Parathyroid adenoma (tissue), 2 donors: ENCODE measurements around the gene HLA-DPB1.

ENCODE experiments used
- H2AFZ ChIP-seq: fragments of 300-600 bp; sonication (generic); one replicate; pipeline ENCODE4 v1.7.0; 2017; ENCODE audit warnings: antibody characterized with exemption, mild to moderate bottlenecking
- H3K27ac ChIP-seq: fragments of 300-600 bp; sonication (generic); one replicate; pipeline ENCODE4 v1.7.0; 2017
- H3K27me3 ChIP-seq: fragments of 300-600 bp; sonication (generic); one replicate; pipeline ENCODE4 v1.7.0; 2017; ENCODE audit warnings: low read length; ENCODE audit not compliant: control insufficient read depth, insufficient read depth
- H3K36me3 ChIP-seq: fragments of 300-600 bp; sonication (generic); one replicate; pipeline ENCODE4 v1.7.0; 2017; ENCODE audit warnings: low read length; ENCODE audit not compliant: control insufficient read depth, insufficient read depth
- H3K4me1 ChIP-seq: fragments of 300-600 bp; sonication (generic); one replicate; pipeline ENCODE4 v1.7.0; 2017; ENCODE audit warnings: control low read depth
- H3K4me2 ChIP-seq: fragments of 300-600 bp; sonication (generic); one replicate; pipeline ENCODE4 v1.7.0; 2017; ENCODE audit warnings: low read length
- H3K4me3 ChIP-seq: fragments of 300-600 bp; sonication (generic); one replicate; pipeline ENCODE4 v1.7.0; 2017; ENCODE audit warnings: low read depth, low read length
- H3K79me2 ChIP-seq: fragments of 300-600 bp; sonication (generic); one replicate; pipeline ENCODE4 v1.7.0; 2017; ENCODE audit warnings: control low read depth
- H3K9ac ChIP-seq: fragments of 300-600 bp; sonication (generic); one replicate; pipeline ENCODE4 v1.7.0; 2017; ENCODE audit warnings: mild to moderate bottlenecking
- H3K9me3 ChIP-seq: fragments of 300-600 bp; sonication (generic); one replicate; pipeline ENCODE4 v1.7.0; 2017; ENCODE audit warnings: low read length; ENCODE audit not compliant: control insufficient read depth
- TF ChIP-seq, protein P1 (sequence below): fragments of 300-600 bp; sonication (generic); IDR thresholded peaks from one replicate; pipeline ENCODE4 v1.7.0; 2017; ENCODE audit warnings: antibody characterized with exemption, mild to moderate bottlenecking
- donor health status: primary hyperparathyroidism.

HLA-DPB1 gene

DNA sequence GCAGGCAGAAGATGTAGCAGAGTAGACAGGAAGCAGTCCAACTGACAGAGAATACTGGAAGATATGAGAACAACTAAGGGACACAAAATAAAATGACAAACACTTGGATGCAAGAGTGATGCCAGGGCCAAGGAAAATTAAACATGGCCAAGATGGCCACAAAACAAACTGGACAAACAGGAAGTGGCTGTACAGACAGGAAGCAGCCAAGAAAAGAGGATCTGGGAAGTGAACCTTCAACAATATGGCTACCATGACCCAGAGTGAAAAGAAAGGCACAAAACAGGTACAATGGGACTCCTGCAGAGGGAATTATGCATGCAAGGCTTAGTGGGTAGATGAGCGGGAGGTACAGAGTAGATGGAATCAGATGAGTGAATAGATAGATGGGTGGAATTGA is 29.1 kb downstream of the HLA-DPB1 start:
- H3K9ac ChIP-seq = no peak overlapping the region
- H3K27me3 ChIP-seq = no peaks in the 10 kb centered on the region
- H3K4me1 ChIP-seq = no peaks in the 10 kb centered on the region
- H3K4me3 ChIP-seq = no peak overlapping the region
- no peak overlapping the region for H3K27ac ChIP-seq
- H3K79me2 ChIP-seq = no peaks in the 10 kb centered on the region
- H3K36me3 ChIP-seq = no peaks in the 10 kb centered on the region
- H3K4me2 ChIP-seq = no peak overlapping the region
- TF ChIP-seq, protein P1, sequence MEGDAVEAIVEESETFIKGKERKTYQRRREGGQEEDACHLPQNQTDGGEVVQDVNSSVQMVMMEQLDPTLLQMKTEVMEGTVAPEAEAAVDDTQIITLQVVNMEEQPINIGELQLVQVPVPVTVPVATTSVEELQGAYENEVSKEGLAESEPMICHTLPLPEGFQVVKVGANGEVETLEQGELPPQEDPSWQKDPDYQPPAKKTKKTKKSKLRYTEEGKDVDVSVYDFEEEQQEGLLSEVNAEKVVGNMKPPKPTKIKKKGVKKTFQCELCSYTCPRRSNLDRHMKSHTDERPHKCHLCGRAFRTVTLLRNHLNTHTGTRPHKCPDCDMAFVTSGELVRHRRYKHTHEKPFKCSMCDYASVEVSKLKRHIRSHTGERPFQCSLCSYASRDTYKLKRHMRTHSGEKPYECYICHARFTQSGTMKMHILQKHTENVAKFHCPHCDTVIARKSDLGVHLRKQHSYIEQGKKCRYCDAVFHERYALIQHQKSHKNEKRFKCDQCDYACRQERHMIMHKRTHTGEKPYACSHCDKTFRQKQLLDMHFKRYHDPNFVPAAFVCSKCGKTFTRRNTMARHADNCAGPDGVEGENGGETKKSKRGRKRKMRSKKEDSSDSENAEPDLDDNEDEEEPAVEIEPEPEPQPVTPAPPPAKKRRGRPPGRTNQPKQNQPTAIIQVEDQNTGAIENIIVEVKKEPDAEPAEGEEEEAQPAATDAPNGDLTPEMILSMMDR = no peak
- no peaks in the 10 kb centered on the region for H3K9me3 ChIP-seq
- no peak overlapping the region for H2AFZ ChIP-seq

DNA sequence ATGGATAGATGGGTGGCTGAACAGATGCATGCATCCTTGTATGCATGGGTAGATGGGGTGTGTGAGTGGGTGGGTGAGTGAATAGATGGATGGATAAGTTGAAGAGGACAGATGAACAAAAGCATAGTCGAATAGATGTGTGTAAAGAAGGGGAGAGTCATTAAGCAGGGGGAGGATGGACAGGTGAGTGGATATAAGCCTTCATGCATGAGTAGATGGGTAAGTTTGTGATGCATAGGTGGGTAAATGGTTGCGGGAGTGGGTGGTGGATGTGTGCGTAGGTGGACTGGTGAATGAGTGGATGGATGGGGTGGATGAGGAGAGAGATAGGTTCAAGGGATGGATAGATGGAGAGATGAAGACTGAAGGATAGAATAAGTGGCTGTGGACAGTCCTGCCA is 29.6 kb downstream of the HLA-DPB1 start:
- no peak overlapping the region for H3K27ac ChIP-seq
- no peak overlapping the region for H2AFZ ChIP-seq
- no peaks in the 10 kb centered on the region for H3K4me1 ChIP-seq
- H3K36me3 ChIP-seq = no peaks in the 10 kb centered on the region
- TF ChIP-seq, protein P1 = no peak
- no peak overlapping the region for H3K4me2 ChIP-seq
- H3K79me2 ChIP-seq = no peaks in the 10 kb centered on the region
- no peak overlapping the region for H3K9ac ChIP-seq
- no peaks in the 10 kb centered on the region for H3K27me3 ChIP-seq
- no peaks in the 10 kb centered on the region for H3K9me3 ChIP-seq
- no peak overlapping the region for H3K4me3 ChIP-seq

DNA sequence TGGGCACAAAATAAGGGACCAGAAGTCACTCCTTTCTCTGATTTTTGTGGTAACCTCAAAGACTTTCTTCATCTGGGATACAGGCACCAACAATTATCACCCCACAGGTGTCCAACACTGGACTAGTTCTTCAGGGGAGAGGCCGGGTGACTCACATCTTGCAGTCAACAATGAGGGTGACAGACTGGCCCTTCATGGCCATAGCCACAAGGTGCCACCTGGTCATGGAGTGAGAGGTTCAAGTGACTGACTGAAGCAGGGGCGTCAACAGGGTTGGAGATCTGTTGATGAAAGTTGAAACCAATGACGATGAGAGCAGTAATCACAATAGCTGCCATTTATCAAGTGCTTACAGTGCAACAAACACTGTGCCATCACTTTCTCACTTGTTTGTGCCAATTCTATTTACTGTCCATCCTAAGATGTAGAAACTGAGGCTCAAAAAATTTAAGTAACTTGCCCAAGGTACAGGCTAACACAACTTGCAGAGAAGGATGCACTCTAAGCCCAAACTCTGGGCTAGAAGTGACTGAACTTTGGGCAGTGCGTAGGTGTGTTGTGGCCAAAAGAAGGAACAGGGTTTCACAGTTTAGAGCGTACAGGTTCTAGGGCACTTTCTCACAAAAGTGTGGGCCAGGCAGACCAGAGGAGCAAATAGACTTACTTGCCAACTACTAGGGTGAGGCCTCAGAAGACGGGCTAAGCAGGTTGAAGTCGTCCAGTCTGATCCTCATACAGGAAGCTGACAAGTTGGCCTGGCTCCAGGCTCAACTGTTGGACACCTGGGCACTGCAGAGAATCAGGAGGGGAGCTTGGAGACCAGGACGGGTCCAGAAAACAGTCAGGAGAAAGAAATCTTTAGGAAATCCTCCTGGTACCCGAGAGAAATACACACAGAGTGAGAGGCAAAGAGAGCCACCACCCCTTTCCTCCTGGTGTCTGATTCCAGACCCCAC is 30.4 kb downstream of the HLA-DPB1 start:
- TF ChIP-seq, protein P1 = no peak
- no peak overlapping the region for H3K27ac ChIP-seq
- H3K79me2 ChIP-seq = no peaks in the 10 kb centered on the region

DNA sequence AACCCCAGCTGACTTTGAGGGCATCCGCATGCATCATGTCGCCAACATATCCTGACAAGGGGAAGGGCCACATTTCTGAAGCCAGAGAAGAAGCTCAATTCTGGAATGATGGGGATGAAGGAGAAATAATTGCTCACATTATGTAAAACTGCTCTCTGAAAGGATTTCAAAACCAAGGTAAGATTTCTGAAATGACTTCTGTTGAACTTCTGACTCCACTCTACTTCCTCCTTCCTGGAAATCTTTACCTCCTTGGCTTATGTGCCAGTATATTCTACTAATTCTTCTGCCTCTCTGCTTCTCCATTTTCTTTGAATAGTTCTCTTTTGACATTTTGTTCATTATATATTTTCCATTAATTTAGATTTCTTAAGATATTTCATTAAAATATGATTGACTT is 31.9 kb downstream of the HLA-DPB1 start:
- Histone ChIP-seq H3K4me1 (no peaks in the 10 kb centered on the region), H3K27ac (no peak overlapping the region), H3K36me3 (no peaks in the 10 kb centered on the region), H2AFZ (no peak overlapping the region), H3K79me2 (no peaks in the 10 kb centered on the region), H3K9me3 (no peaks in the 10 kb centered on the region), H3K4me2 (no peak overlapping the region), H3K27me3 (no peaks in the 10 kb centered on the region), H3K9ac (no peak overlapping the region), H3K4me3 (no peak overlapping the region)
- TF ChIP-seq, protein P1 = no peak

More for the DNA sequence above, 30.4 kb downstream of the HLA-DPB1 start:
- Histone ChIP-seq H3K36me3 (no peaks in the 10 kb centered on the region), H3K4me1 (no peaks in the 10 kb centered on the region), H3K4me2 (no peak overlapping the region), H3K9me3 (no peaks in the 10 kb centered on the region), H2AFZ (no peak overlapping the region), H3K4me3 (no peak overlapping the region), H3K9ac (no peak overlapping the region), H3K27me3 (no peaks in the 10 kb centered on the region)
